Mesothelial cell of epicardium (in vitro differentiated cells): Measurements from ENCODE around the gene THRSP. TPM values are rescaled to one million over a fixed set of nuclear protein-coding genes. Genes with fewer than 3 reads are reported as not detected.
A peak's percentile ranks its signal among the peaks of the same experiment; 100 is the strongest.

Experiments
- DNase-seq, 2 experiments: peaks; one replicate each; pipeline ENCODE4 v3.0.0; 2021; ENCODE audit warnings: low spot score in 2 of 2; ENCODE audit not compliant: unreplicated experiment in 2 of 2
- H3K27ac Mint-ChIP-seq: 2 replicates; pipeline ENCODE4 v1.8.0; 2021; ENCODE audit warnings: mixed read lengths
- H3K27me3 Mint-ChIP-seq: 2 replicates; pipeline ENCODE4 v1.8.0; 2021; ENCODE audit warnings: low read depth, mixed read lengths
- H3K36me3 Mint-ChIP-seq: 2 replicates; pipeline ENCODE4 v1.8.0; 2021; ENCODE audit warnings: mixed read lengths
- H3K4me1 Mint-ChIP-seq: 2 replicates; pipeline ENCODE4 v1.8.0; 2021; ENCODE audit warnings: mixed read lengths
- H3K4me3 Mint-ChIP-seq: 2 replicates; pipeline ENCODE4 v1.8.0; 2021; ENCODE audit warnings: mild to moderate bottlenecking, moderate library complexity, mixed read lengths
- H3K9me3 Mint-ChIP-seq: 2 replicates; pipeline ENCODE4 v1.8.0; 2021; ENCODE audit warnings: mixed read lengths
- total RNA-seq: library from RNA; stranded (reverse); gene quantifications from 3 replicates; pipeline ENCODE4 v1.2.1, GENCODE V29; 2021
- TF ChIP-seq, protein P1 (sequence below): fragments of 200-600 bp; sonication (generic); IDR thresholded peaks from one replicate; pipeline ENCODE4 v1.5.0; 2021; ENCODE audit warnings: antibody characterized with exemption; ENCODE audit not compliant: unreplicated experiment

The THRSP gene
- total RNA-seq, 1 donor from 2014 or later = 0.31 TPM

DNA sequence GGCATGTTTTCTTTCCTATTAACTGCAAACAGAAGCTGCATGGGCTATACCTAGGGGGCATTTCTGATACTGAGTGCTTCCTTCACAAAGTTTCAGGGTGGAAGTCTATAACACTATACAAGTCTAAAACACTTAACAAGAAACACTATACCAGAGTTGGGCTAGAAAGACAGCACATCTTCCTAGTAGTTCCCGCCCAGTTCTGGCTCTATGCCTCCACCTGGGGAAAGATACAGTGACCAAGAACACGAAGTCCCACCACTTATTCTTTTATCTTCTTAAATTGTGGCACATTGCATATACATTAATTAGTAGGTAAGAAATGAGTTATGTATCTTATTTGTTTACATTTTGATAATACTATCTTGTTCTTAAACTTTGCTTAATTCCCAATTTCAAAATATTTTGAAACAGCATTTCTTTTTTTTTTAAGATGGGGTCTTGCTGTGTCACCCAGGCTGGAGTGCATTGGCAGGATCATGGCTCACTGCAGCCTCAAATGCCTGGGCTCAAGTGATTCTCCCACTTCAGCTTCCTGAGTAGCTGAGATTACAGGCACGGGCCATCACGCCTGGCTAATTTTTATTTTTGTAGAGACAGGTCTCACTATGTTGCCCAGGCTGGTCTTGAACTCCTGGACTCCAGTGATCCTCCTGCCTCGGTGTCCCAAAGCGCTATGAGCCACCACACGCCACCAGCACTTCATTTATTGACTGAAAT is 34.2 kb downstream of the THRSP start:
- Mint-ChIP-seq H3K4me1 (no peaks in the 10 kb centered on the region), H3K9me3 (no peaks in the 10 kb centered on the region), H3K4me3 (no peak overlapping the region), H3K27me3 (no peaks in the 10 kb centered on the region), H3K36me3 (peaks cover 28% of the 10 kb centered on the region), H3K27ac (no peak overlapping the region)
- TF ChIP-seq, protein P1, sequence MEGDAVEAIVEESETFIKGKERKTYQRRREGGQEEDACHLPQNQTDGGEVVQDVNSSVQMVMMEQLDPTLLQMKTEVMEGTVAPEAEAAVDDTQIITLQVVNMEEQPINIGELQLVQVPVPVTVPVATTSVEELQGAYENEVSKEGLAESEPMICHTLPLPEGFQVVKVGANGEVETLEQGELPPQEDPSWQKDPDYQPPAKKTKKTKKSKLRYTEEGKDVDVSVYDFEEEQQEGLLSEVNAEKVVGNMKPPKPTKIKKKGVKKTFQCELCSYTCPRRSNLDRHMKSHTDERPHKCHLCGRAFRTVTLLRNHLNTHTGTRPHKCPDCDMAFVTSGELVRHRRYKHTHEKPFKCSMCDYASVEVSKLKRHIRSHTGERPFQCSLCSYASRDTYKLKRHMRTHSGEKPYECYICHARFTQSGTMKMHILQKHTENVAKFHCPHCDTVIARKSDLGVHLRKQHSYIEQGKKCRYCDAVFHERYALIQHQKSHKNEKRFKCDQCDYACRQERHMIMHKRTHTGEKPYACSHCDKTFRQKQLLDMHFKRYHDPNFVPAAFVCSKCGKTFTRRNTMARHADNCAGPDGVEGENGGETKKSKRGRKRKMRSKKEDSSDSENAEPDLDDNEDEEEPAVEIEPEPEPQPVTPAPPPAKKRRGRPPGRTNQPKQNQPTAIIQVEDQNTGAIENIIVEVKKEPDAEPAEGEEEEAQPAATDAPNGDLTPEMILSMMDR = no peak
- DNase-seq = no peak

DNA sequence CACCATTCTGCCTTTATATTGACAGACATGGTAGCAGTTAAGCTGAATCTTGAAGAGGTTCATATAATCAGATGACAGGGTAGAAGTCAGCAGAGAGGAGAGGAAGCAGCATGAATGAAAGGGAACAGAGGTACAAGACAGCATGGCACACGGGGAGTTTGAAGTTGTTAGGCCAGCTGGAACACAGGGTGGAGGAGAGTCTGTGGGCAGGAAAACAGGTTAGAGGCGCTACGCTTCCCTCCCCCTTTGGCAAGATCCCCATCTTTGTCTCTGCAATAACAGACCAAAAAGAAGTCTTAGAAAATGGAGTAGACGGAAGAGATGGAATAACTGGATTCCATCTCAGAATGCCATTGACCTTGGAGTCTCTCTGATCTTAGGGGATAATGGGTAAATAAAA is 36.0 kb downstream of the THRSP start:
- DNase-seq = no peak
- peak overlapping the region; percentile 1 for H3K27ac Mint-ChIP-seq
- H3K4me1 Mint-ChIP-seq = no peaks in the 10 kb centered on the region
- no peaks in the 10 kb centered on the region for H3K9me3 Mint-ChIP-seq
- TF ChIP-seq, protein P1 = no peak
- H3K4me3 Mint-ChIP-seq = no peak overlapping the region
- H3K36me3 Mint-ChIP-seq = peaks cover 25% of the 10 kb centered on the region
- no peaks in the 10 kb centered on the region for H3K27me3 Mint-ChIP-seq

DNA sequence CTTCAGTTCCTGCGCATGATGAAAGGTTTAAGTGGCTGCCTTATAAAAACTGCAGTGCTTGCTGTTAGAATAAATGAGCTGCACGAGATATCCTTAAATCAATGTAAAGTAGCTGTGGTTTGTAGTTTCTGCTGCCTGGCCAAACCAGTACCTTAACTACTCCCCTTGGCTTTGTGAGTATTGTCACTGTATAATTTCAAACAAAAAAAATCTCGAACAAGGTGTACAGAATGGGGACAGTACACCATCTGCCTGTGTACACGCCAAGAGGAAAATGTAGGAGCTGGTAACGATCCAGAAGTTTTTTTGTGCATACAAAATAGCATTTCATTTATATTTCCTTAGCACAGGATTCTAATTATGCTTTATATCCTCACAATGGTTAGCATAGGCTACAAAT is 36.6 kb downstream of the THRSP start:
- no peaks in the 10 kb centered on the region for H3K27me3 Mint-ChIP-seq
- H3K4me1 Mint-ChIP-seq = no peaks in the 10 kb centered on the region
- DNase-seq = no peak
- TF ChIP-seq, protein P1 = no peak
- no peak overlapping the region for H3K27ac Mint-ChIP-seq
- H3K4me3 Mint-ChIP-seq = no peak overlapping the region
- H3K36me3 Mint-ChIP-seq = peaks cover 21% of the 10 kb centered on the region
- H3K9me3 Mint-ChIP-seq = no peaks in the 10 kb centered on the region

DNA sequence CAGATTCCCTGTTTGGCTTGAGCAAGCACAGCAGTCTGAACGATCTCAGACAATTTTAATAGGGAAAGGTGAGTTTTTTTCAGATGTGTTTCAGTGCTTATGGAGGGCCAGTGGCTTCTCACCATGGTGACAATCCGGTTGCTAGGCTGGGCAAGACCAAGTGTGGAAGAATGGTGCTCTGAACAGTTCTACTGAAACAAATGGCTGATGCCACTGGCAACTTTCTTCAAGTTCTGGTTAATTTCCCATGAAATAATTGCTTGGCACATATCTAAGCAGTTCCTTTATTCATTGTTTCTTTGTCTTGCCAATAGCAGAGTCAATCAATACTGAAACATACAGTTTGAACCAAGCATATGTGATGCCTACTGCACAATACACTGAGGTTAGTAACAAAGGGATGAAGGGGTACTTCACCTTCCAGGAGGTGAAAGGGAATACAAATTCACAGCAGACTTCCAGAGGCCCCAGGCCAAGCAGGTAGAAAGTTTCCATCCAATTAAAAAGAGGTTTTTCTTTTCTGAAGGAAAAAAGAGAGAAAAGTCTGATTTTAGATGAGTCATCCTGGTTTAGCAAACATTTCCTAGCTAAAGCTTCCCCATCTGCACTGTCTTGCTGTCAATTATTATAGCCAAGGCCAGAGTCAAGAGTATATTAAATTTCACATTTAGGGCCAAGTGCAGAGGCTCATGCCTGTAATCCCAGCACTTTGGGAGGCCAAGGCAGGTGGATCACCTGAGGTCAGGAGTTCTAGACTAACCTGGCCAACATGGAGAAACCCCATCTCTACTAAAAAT is 37.2 kb downstream of the THRSP start:
- Mint-ChIP-seq H3K27me3 (no peaks in the 10 kb centered on the region), H3K36me3 (peaks cover 21% of the 10 kb centered on the region), H3K9me3 (no peaks in the 10 kb centered on the region), H3K4me1 (no peaks in the 10 kb centered on the region), H3K4me3 (no peak overlapping the region), H3K27ac (no peak overlapping the region)
- DNase-seq = no peak
- TF ChIP-seq, protein P1 = no peak

DNA sequence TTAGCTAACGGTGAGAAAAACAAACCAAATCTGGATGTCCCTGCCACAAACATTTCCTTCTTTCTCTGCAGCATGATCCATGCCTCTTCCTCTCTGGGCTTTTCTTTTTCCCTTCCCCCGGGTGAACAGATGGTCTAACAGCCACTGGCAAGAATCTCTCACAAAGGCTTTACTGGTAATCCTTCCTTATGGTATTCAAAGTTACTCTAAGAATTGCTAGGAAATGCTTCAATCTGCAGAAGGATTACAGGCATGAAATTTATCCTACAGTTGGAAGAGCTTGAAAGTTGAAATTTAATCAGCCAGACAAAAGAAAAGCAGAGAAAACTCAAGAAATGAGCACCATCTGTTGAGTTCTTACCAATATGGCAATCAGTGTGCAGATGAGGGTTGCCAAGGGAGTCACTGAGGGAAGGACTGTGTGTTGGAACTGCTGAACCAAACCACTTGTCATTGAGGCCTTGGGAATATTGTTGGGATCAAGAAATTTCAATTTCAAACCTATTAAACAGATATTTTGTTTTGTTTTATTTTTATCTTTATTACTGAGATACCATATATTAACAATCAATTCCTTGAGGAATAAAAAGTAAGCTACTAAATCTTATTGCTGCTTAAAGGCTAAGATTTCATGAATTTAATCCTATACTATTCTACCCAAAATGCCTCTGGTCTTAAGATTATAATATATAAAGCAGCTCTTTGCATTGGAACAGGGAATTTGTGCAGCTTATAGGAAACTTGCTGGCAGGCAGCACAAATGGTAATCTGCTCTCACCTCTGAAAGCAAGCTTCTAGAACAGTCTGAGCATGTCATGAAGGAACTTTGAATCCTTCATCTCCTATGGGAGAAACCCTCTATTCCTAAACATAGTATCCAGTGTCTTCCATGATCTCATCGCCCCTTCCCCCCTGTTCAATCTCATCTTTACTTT is 45.7 kb downstream of the THRSP start:
- H3K4me1 Mint-ChIP-seq = peaks cover 8% of the 10 kb centered on the region
- peak overlapping the region; percentile 84 for H3K27ac Mint-ChIP-seq
- no peaks in the 10 kb centered on the region for H3K27me3 Mint-ChIP-seq
- TF ChIP-seq, protein P1 = no peak
- peaks cover 17% of the 10 kb centered on the region for H3K36me3 Mint-ChIP-seq
- DNase-seq = no peak
- H3K4me3 Mint-ChIP-seq = no peak overlapping the region
- no peaks in the 10 kb centered on the region for H3K9me3 Mint-ChIP-seq
